ENCODE results near the gene GGACT.

GGACT gene

DNA sequence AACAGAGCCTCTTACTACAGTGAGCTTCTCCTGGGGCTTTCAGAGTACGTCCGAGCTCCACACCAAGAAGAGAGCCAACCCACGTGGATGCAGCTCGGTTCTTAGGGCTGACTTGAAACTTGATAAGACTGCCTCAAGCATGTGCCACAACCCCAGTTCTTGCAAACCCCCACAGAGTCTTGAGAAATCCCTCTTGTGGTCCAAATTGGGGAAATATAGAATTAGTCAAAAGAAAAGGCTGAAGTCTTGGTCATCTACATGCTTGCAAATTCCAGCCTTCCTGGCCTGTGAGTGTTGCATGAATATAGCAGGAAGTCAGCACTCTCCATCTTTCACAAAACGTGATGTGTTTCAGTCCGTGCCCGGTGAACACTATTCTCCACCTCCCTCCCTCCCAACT, 95.2 kb downstream of the GGACT start:
- in situ Hi-C loops (cut with MboI; ENCODE audit: low sequenced_read_pairs) = no loop called here

DNA sequence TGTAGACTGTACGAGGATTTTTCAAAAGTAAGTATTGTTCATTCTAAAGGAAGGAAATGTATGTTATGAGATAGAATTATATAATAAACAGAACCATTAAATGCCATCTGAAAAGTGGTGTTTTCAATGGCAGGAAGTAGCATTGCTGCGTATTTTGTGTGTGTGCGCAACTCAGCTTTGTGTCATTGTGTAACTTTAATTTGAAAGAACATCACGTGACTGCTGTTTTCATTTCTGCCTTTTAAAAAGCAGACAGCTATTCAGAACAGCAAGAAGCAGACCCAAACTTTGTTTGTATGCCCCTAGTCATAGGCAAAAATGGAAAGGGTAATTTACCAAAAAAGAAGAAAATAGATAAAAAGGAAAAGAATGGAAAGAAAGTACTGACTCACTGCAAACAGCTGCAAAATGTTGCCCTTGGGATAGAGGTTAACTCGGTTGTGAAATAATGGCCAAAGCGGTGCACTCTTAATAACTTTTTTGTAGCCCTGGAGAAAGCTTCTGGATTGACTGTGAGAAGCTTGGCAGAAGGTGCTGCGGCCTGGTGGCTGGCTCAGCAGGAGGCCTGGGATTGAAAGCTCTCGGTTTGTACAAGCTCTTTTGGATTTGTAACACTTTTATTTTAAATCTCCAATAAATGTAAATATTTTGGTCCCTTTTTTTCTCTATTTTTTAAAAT, 97.3 kb downstream of the GGACT start:
- in situ Hi-C loops (cut with MboI; ENCODE audit: low sequenced_read_pairs) = no loop called here

DNA sequence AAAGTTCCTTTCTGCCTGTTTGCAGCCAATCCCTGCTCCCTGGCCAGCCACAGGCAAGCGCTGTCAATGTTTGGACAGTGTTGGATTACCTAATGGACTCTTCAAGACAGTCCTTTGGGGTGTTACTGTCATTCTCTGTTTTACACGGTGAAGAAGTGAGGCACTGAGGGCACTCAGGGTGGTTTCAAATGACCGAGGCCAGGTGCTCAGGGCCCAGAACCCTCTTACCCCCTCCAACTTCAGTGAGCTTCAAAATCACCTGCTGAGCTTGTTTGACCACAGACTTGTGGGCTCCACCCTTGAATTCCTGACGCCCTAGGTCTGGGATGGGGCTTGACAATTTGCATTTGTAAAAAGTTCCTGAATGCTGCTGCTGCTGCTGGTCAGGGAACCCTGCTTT, 97.9 kb downstream of the GGACT start:
- in situ Hi-C loops (cut with MboI; ENCODE audit: low sequenced_read_pairs) = no loop called here

DNA sequence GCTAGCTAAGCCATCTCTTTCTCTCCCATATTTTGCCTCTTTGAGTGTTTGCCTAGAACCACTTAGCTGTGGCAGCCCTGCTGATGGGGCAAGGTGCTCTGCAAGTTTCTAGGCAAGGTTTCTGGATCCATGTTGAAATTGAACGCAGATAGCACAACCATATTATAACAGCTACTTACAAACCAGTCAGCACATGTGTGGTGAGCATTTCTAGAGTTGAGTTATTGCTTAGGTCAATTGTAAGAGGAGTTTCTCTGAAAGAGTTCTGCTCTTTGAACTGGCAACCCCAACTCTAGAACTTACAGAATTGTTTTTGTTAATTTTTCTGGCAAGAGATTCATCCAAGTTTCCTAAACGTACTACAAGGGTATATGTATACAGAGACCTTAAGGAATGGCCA, 103.3 kb downstream of the GGACT start:
- in situ Hi-C loops (cut with MboI; ENCODE audit: low sequenced_read_pairs) = no loop called here

DNA sequence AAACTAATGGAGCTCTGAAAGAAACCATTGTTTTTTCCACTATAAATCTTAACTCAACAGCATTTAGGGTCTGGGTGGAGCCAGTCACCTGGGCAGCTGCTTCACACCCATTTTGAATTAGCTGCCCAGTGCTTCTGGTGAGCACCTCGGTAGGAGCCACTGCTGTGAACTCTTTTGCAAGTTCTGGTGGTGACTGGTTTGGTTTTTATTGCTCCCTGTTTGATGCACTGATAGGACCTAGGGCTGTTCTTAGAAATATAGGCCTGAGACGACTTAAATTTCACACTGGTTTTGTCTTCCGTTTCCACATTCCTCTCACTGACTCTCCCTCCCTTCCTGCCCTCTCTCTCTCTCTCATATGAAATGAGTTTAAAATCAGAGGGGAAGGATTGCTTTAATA, 103.9 kb downstream of the GGACT start:
- in situ Hi-C loops (cut with MboI; ENCODE audit: low sequenced_read_pairs) = no loop called here

DNA sequence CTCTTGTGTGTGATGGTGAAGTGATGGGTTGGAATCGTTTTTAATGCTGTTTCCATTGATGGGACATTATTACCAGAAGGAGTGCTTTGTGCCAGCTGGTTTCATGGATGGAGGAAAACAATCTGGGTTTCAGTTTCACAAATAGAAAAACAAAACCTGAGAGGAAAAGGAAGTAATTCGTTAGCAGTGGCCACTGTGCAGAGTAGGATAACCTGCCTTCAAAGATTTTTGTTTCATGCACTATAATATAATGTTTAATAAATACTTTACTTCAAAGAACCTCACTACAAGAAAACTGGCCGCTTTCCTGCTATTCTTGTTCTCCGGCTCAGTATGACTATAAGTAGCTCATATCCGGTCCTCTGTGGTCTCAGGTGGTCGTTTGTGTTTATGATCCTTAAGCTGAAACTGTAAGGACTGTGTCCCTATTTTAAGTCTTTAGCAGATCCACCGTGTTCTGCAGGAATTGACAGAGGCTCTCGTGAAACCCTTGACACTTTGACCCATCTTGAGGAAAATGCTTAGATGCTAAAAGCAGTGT, 104.7 kb downstream of the GGACT start:
- in situ Hi-C loops (cut with MboI; ENCODE audit: low sequenced_read_pairs) = no loop called here

DNA sequence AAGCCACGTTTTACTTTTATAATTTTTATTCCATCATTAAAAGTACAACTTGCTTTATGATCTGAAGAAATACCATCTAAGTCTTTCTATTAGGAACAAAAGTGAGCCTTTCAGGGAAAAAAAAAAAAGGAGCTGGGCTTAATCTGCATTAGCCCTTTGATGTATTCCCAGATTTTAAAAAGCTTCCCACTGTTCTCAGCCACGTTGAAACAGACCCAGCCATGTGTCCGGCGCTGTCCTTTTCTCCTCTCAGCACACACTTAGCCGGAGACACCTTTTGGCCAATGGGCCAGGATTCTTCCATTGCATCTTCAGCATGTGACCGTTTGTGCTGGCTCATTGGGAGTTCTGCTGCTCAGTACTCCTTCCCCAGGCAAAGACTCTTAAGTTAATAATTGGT, 105.5 kb downstream of the GGACT start:
- in situ Hi-C loops (cut with MboI; ENCODE audit: low sequenced_read_pairs) = no loop called here

DNA sequence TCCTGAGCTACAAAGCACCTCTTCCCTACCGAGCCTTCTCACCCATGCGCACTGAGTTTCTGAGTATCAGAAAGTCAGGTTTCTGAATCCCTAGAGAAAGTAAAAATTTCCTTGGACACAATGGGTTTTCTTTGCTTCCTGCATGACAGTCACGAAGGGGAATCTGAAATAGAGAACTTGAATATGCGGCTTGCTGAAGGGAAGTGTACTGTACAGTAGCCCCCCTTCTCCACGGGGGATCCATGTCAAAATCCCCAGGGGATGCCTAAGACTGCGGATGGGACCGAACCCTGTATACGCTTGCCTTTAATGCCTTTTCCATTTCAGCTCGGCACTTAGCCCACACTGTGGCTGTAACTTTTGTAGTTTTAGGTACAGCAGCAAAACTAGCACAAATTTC, 107.9 kb downstream of the GGACT start:
- in situ Hi-C loops (cut with MboI; ENCODE audit: low sequenced_read_pairs) = no loop called here
